ENCODE results near the gene PDE4C. TPM values are rescaled to one million over a fixed set of nuclear protein-coding genes. Genes with fewer than 3 reads are reported as not detected.

PDE4C gene
- total RNA-seq, result 0.70 to 1.4 TPM (median 0.93 TPM) in 3 replicates

GRCh38 chr19:18225702-18226468 lies at the start of gene PDE4C:
Gene PDE4C, minus strand, starts transcription at chr19:18226438. Its CDS starts 23 bp downstream, at chr19:18226415.
- Mint-ChIP-seq H3K4me1 (peaks cover 16% of the 10 kb centered on the region), H3K9me3 (no peaks in the 10 kb centered on the region), H3K36me3 (no peaks in the 10 kb centered on the region), H3K27ac (no peak within 1 kb of the TSS), H3K27me3 (ENCODE audit: low read depth) (peaks cover 58% of the 10 kb centered on the region), H3K4me3 (peak within 1 kb of the TSS; percentile 81)
- no peak for TF ChIP-seq CTCF (IDR thresholded peaks at IDR 0.05; ENCODE audit: unreplicated experiment)
- DNase-seq (ENCODE audit: low spot score in 2 of 2, unreplicated experiment in 2 of 2), result no peak

- TF ChIP-seq CTCF (IDR thresholded peaks at IDR 0.05; ENCODE audit: unreplicated experiment), result no peak
- no peak overlapping the region for H3K4me3 Mint-ChIP-seq
- no peaks in the 10 kb centered on the region for H3K27me3 Mint-ChIP-seq (ENCODE audit: low read depth)
- peak overlapping the region; percentile 43 for H3K27ac Mint-ChIP-seq
- peaks cover 7% of the 10 kb centered on the region for H3K36me3 Mint-ChIP-seq
- DNase-seq (ENCODE audit: low spot score in 2 of 2, unreplicated experiment in 2 of 2), result no peak
- H3K9me3 Mint-ChIP-seq, result no peaks in the 10 kb centered on the region
- peaks cover 12% of the 10 kb centered on the region for H3K4me1 Mint-ChIP-seq
These were observed 48.6 kb upstream of the PDE4C start for GRCh38 chr19:18274781-18275356.

- Mint-ChIP-seq H3K9me3 (no peaks in the 10 kb centered on the region), H3K4me3 (no peak within 1 kb of the TSS), H3K4me1 (peaks cover 11% of the 10 kb centered on the region), H3K36me3 (peaks cover 4% of the 10 kb centered on the region), H3K27ac (peak within 1 kb of the TSS; percentile 43), H3K27me3 (ENCODE audit: low read depth) (no peaks in the 10 kb centered on the region)
- no peak for TF ChIP-seq CTCF (IDR thresholded peaks at IDR 0.05; ENCODE audit: unreplicated experiment)
- no peak for DNase-seq (ENCODE audit: low spot score in 2 of 2, unreplicated experiment in 2 of 2)
These were observed 48.1 kb upstream of the PDE4C start, which contains the start of gene IQCN for GRCh38 chr19:18274219-18274780. Gene IQCN, minus strand, starts transcription at chr19:18274452. Its CDS starts 4,974 bp downstream, at chr19:18269478.

GRCh38 chr19:18273561-18274218 lies 47.5 kb upstream of the PDE4C start:
- no peaks in the 10 kb centered on the region for H3K9me3 Mint-ChIP-seq
- no peak for DNase-seq (ENCODE audit: low spot score in 2 of 2, unreplicated experiment in 2 of 2)
- H3K27me3 Mint-ChIP-seq (ENCODE audit: low read depth), result no peaks in the 10 kb centered on the region
- peaks cover 6% of the 10 kb centered on the region for H3K4me1 Mint-ChIP-seq
- no peak overlapping the region for H3K27ac Mint-ChIP-seq
- no peak for TF ChIP-seq CTCF (IDR thresholded peaks at IDR 0.05; ENCODE audit: unreplicated experiment)
- peaks cover 6% of the 10 kb centered on the region for H3K36me3 Mint-ChIP-seq
- no peak overlapping the region for H3K4me3 Mint-ChIP-seq

- peak overlapping the region; percentile 75 for H3K27ac Mint-ChIP-seq
- H3K9me3 Mint-ChIP-seq, result no peaks in the 10 kb centered on the region
- TF ChIP-seq CTCF (IDR thresholded peaks at IDR 0.05; ENCODE audit: unreplicated experiment), result no peak
- no peaks in the 10 kb centered on the region for H3K27me3 Mint-ChIP-seq (ENCODE audit: low read depth)
- no peak overlapping the region for H3K4me3 Mint-ChIP-seq
- DNase-seq (ENCODE audit: low spot score in 2 of 2, unreplicated experiment in 2 of 2), result no peak
- H3K4me1 Mint-ChIP-seq, result no peaks in the 10 kb centered on the region
- H3K36me3 Mint-ChIP-seq, result peaks cover 17% of the 10 kb centered on the region
These were observed 45.2 kb upstream of the PDE4C start for GRCh38 chr19:18271433-18271841.

Measured in mesothelial cell of epicardium (in vitro differentiated cells).